Measurements from ENCODE around the gene KCNG4.
A peak's percentile ranks its signal among the peaks of the same experiment; 100 is the strongest.

The KCNG4 gene

GRCh38 chr16:84267380-84267779 lies 27.6 kb upstream of the KCNG4 start:
- H3K4me3 ChIP-seq (replicated peaks in 1 of 2; ENCODE audit: low read depth in 2 of 2, low read length in 2 of 2), result no peak overlapping the region
- TF ChIP-seq CTCF (IDR thresholded peaks at IDR 0.05; ENCODE audit: low read depth, low read length), result no peak
- DNase-seq (ENCODE audit: low read depth in 2 of 2), result no peak

- peak; percentile 73 to 77 for DNase-seq (ENCODE audit: low read depth in 2 of 2)
- no peak overlapping the region for H3K4me3 ChIP-seq (replicated peaks in 1 of 2; ENCODE audit: low read depth in 2 of 2, low read length in 2 of 2)
- TF ChIP-seq CTCF (IDR thresholded peaks at IDR 0.05; ENCODE audit: low read depth, low read length), result no peak
Measured at GRCh38 chr16:84266451-84266850, 26.6 kb upstream of the KCNG4 start.

GRCh38 chr16:84262939-84263338 lies 23.1 kb upstream of the KCNG4 start:
- DNase-seq (ENCODE audit: low read depth in 2 of 2), result no peak
- no peak for TF ChIP-seq CTCF (IDR thresholded peaks at IDR 0.05; ENCODE audit: low read depth, low read length)
- no peak overlapping the region for H3K4me3 ChIP-seq (replicated peaks in 1 of 2; ENCODE audit: low read depth in 2 of 2, low read length in 2 of 2)

GRCh38 chr16:84262031-84262430 lies 22.2 kb upstream of the KCNG4 start:
- no peak for TF ChIP-seq CTCF (IDR thresholded peaks at IDR 0.05; ENCODE audit: low read depth, low read length)
- no peak overlapping the region for H3K4me3 ChIP-seq (replicated peaks in 1 of 2; ENCODE audit: low read depth in 2 of 2, low read length in 2 of 2)
- DNase-seq (ENCODE audit: low read depth in 2 of 2), result no peak

- DNase-seq (ENCODE audit: low read depth in 2 of 2), result no peak
- no peak overlapping the region for H3K4me3 ChIP-seq (replicated peaks in 1 of 2; ENCODE audit: low read depth in 2 of 2, low read length in 2 of 2)
- no peak for TF ChIP-seq CTCF (IDR thresholded peaks at IDR 0.05; ENCODE audit: low read depth, low read length)
Measured at GRCh38 chr16:84260766-84261554, 21.1 kb upstream of the KCNG4 start.

- no peak for DNase-seq (ENCODE audit: low read depth in 2 of 2)
Measured at GRCh38 chr16:84259691-84260090, 19.9 kb upstream of the KCNG4 start.

More at GRCh38 chr16:84259691-84260090, 19.9 kb upstream of the KCNG4 start:
- no peak for TF ChIP-seq CTCF (IDR thresholded peaks at IDR 0.05; ENCODE audit: low read depth, low read length)
- H3K4me3 ChIP-seq (replicated peaks in 1 of 2; ENCODE audit: low read depth in 2 of 2, low read length in 2 of 2), result no peak overlapping the region

Measured in cardiac fibroblast (primary cell).